ENCODE measurements around the gene FFAR2.

The FFAR2 gene

DNA sequence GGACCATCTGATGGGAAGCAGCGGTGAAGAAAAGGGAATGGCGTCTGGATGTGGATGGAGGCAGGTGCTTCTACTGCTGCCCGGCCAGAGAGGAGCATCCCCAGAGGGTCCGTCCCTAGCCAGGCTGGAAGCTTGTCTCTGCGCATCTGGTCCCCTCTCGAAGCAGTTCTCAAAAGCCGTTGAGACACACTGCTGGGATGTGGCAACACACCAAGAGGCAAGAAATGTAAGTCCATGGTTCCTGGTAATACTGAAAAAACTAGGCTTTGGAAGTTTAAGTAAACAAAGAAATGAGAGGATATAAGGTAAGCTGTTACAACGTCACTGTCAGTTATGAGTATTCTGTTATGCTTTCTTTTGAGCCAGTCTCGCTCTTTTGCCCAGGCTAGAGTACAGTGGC lies 15.1 kb upstream of the FFAR2 start:
- TF ChIP-seq CEBPB (IDR thresholded peaks at IDR 0.05) = no peak
- TF ChIP-seq, protein P1, sequence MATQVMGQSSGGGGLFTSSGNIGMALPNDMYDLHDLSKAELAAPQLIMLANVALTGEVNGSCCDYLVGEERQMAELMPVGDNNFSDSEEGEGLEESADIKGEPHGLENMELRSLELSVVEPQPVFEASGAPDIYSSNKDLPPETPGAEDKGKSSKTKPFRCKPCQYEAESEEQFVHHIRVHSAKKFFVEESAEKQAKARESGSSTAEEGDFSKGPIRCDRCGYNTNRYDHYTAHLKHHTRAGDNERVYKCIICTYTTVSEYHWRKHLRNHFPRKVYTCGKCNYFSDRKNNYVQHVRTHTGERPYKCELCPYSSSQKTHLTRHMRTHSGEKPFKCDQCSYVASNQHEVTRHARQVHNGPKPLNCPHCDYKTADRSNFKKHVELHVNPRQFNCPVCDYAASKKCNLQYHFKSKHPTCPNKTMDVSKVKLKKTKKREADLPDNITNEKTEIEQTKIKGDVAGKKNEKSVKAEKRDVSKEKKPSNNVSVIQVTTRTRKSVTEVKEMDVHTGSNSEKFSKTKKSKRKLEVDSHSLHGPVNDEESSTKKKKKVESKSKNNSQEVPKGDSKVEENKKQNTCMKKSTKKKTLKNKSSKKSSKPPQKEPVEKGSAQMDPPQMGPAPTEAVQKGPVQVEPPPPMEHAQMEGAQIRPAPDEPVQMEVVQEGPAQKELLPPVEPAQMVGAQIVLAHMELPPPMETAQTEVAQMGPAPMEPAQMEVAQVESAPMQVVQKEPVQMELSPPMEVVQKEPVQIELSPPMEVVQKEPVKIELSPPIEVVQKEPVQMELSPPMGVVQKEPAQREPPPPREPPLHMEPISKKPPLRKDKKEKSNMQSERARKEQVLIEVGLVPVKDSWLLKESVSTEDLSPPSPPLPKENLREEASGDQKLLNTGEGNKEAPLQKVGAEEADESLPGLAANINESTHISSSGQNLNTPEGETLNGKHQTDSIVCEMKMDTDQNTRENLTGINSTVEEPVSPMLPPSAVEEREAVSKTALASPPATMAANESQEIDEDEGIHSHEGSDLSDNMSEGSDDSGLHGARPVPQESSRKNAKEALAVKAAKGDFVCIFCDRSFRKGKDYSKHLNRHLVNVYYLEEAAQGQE (IDR thresholded peaks at IDR 0.05; ENCODE audit: low read depth) = no peak
- TF ChIP-seq, protein P2, sequence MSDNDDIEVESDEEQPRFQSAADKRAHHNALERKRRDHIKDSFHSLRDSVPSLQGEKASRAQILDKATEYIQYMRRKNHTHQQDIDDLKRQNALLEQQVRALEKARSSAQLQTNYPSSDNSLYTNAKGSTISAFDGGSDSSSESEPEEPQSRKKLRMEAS (IDR thresholded peaks at IDR 0.05) = no peak
- TF ChIP-seq ZBTB7A (IDR thresholded peaks at IDR 0.05; ENCODE audit: low read depth) = no peak
- no peak for TF ChIP-seq FOXM1 (IDR thresholded peaks at IDR 0.05; ENCODE audit: borderline replicate concordance, low read depth)
- no peak for TF ChIP-seq EP300 (IDR thresholded peaks at IDR 0.05; ENCODE audit: borderline replicate concordance)
- TF ChIP-seq EGR1 (IDR thresholded peaks at IDR 0.05) = no peak
- TF ChIP-seq TEAD4 (IDR thresholded peaks at IDR 0.05) = no peak
- TF ChIP-seq NFIC (IDR thresholded peaks at IDR 0.05) = no peak
- no peak for TF ChIP-seq YY1 (IDR thresholded peaks at IDR 0.05; ENCODE audit: low read depth)
- TF ChIP-seq RAD21 (IDR thresholded peaks at IDR 0.05; ENCODE audit: low read depth) = no peak
- no peak for TF ChIP-seq CREB1 (IDR thresholded peaks at IDR 0.05; ENCODE audit: low read depth)
- no peak for TF ChIP-seq TCF12 (IDR thresholded peaks at IDR 0.05; ENCODE audit: low read depth)

DNA sequence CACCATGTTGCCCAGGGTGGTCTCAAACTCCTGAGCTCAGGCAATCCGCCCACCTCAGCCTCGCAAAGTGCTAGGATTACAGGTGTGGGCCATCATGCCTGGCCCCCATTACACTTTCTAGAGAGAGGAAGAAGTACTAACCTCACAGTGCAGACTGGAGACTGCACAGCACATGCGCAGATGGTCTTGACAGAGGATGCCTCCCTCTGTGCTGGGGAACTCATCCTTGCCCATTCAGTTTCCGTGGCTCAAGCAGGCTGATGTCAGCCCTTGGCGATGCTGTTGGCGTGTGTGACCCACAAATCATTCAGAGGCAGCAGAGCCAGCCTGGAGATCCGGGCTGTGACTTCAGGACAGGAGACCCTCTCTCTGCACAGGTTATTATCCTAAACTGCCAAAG lies 14.6 kb upstream of the FFAR2 start:
- TF ChIP-seq TEAD4 (IDR thresholded peaks at IDR 0.05) (no peak), NFIC (IDR thresholded peaks at IDR 0.05) (no peak), TAF1 (IDR thresholded peaks at IDR 0.05; ENCODE audit: low read depth) (no peak), TCF12 (IDR thresholded peaks at IDR 0.05; ENCODE audit: low read depth) (no peak), YY1 (IDR thresholded peaks at IDR 0.05; ENCODE audit: low read depth) (no peak), FOXM1 (IDR thresholded peaks at IDR 0.05; ENCODE audit: borderline replicate concordance, low read depth) (no peak), CREB1 (IDR thresholded peaks at IDR 0.05; ENCODE audit: low read depth) (no peak), CEBPB (IDR thresholded peaks at IDR 0.05) (no peak), RAD21 (IDR thresholded peaks at IDR 0.05; ENCODE audit: low read depth) (no peak), EP300 (IDR thresholded peaks at IDR 0.05; ENCODE audit: borderline replicate concordance) (no peak), ZBTB7A (IDR thresholded peaks at IDR 0.05; ENCODE audit: low read depth) (no peak), EGR1 (IDR thresholded peaks at IDR 0.05) (no peak)
- TF ChIP-seq, protein P2 (IDR thresholded peaks at IDR 0.05) = no peak
- TF ChIP-seq, protein P1 (IDR thresholded peaks at IDR 0.05; ENCODE audit: low read depth) = no peak
- TF ChIP-seq, protein P3, sequence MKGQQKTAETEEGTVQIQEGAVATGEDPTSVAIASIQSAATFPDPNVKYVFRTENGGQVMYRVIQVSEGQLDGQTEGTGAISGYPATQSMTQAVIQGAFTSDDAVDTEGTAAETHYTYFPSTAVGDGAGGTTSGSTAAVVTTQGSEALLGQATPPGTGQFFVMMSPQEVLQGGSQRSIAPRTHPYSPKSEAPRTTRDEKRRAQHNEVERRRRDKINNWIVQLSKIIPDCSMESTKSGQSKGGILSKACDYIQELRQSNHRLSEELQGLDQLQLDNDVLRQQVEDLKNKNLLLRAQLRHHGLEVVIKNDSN (IDR thresholded peaks at IDR 0.05) = no peak

DNA sequence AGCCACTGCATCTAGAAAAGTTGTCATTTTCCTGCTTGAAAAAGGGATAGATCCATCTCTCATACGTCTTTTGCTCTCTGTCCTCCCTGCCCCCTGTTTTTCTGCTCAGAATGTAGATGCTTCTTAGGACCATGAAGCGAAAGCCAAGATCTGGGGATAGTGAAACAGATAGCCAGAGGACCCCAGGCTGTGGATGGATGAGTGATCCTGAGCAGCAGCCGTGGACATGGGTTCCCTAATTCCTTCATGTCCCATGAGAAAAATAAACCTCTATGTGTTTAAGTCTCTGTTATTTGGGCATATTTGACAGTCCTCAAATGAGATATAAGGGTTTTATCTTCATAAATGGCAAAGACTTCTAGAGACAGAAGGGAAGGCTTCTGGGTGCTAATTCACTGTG lies 12.2 kb upstream of the FFAR2 start:
- no peak for TF ChIP-seq CREB1 (IDR thresholded peaks at IDR 0.05; ENCODE audit: low read depth)
- TF ChIP-seq, protein P1 (IDR thresholded peaks at IDR 0.05; ENCODE audit: low read depth) = no peak

DNA sequence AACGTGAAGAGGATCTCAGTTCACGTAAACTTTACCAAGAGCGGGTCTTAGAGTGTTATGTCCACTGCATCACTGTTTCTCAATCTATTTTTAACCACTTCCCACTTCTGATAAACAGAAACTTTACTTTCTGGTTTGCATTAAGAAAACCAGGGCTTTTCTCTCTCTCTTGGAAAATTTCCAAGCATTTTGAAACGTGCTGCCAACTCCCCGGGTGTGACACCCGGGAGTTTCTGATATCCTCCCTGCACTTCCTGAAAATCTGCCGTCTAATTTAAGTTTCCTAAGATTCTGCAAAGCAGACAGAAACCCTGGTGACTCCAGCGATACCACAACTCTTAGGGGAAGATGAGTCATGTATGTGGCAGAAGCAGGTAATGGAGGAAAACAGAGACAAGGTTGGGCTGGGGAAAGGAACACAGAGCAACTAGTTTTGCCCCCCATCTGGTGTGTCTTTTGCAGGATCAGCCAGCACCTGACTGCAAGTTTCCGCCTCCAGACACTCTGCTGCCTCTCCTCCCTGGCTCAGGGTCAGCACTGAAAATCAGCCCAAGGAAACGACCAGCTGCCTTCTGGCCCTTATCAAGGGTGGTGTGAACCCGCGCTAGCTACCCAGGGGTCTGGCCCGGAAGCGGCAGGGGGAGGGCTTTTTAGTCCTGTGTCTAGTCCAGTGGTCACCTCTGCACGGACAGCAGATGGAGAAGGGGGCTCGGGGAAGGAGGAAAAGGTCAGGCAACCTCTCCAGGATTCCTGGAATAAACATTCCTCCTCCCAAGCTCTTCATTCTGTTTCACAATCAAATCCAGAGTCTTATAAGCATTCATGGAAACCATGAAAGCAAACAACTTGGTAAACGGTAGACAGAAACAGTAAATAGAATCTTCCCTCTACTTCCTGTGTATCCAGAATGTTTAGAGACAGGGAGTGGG lies 11.3 kb upstream of the FFAR2 start:
- TF ChIP-seq CREB1 (IDR thresholded peaks at IDR 0.05; ENCODE audit: low read depth) = no peak
- TF ChIP-seq, protein P3 (IDR thresholded peaks at IDR 0.05) = no peak
- no peak for TF ChIP-seq EGR1 (IDR thresholded peaks at IDR 0.05)
- no peak for TF ChIP-seq EP300 (IDR thresholded peaks at IDR 0.05; ENCODE audit: borderline replicate concordance)
- TF ChIP-seq, protein P2 (IDR thresholded peaks at IDR 0.05) = no peak
- TF ChIP-seq CEBPB (IDR thresholded peaks at IDR 0.05) = no peak
- no peak for TF ChIP-seq NFIC (IDR thresholded peaks at IDR 0.05)
- no peak for TF ChIP-seq TAF1 (IDR thresholded peaks at IDR 0.05; ENCODE audit: low read depth)
- no peak for TF ChIP-seq ZBTB7A (IDR thresholded peaks at IDR 0.05; ENCODE audit: low read depth)
- TF ChIP-seq TEAD4 (IDR thresholded peaks at IDR 0.05) = no peak
- TF ChIP-seq RAD21 (IDR thresholded peaks at IDR 0.05; ENCODE audit: low read depth) = no peak
- TF ChIP-seq, protein P1 (IDR thresholded peaks at IDR 0.05; ENCODE audit: low read depth) = no peak
- no peak for TF ChIP-seq YY1 (IDR thresholded peaks at IDR 0.05; ENCODE audit: low read depth)
- TF ChIP-seq FOXM1 (IDR thresholded peaks at IDR 0.05; ENCODE audit: borderline replicate concordance, low read depth) = no peak
- no peak for TF ChIP-seq TCF12 (IDR thresholded peaks at IDR 0.05; ENCODE audit: low read depth)
